GM23338 (cell line): ENCODE measurements around the gene ENOX1.
"Not testable (repeated sequence)": the region's sequence is repeated elsewhere in the genome, so short reads cannot be mapped to it uniquely, and the experiment has no call there.

Experiments
- EZH2 ChIP-seq: fragments of 200-600 bp; sonication (generic); IDR thresholded peaks from one replicate; pipeline ENCODE4 v1.8.0; 2017; ENCODE audit warnings: antibody characterized with exemption, mild to moderate bottlenecking, low read depth; ENCODE audit not compliant: unreplicated experiment
- POLR2AphosphoS5 ChIP-seq: IDR thresholded peaks from 2 replicates; pipeline ENCODE4 v1.6.1; 2016; ENCODE audit warnings: antibody characterized with exemption, low read depth
- TF ChIP-seq, protein P1 (sequence below), 2 experiments: fragments of 200-600 bp in 1 of 2; sonication (generic) in 1 of 2; conservative IDR thresholded peaks; 2 replicates each; pipeline versions ENCODE4 v1.5.1 to v1.6.1; 2016 to 2017; ENCODE audit warnings: antibody characterized with exemption in 2 of 2, low read depth in 2 of 2, mild to moderate bottlenecking in 2 of 2, moderate library complexity in 1 of 2

DNA sequence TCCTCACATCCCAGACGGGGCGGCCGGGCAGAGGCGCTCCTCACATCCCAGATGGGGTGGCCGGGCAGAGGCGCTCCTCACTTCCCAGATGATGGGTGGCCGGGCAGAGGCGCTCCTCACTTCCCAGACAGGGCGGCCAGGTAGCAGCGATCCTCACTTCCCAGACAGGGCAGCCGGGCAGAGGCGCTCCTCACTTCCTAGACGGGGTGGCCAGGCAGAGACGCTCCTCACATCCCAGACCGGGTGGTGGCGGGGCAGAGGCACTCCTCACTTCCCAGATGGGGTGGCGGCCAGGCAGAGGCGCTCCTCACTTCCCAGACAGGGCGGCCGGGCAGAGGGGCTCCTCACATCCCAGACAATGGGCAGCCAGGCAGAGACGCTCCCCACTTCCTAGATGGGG is 370.4 kb downstream of the ENOX1 start:
- TF ChIP-seq, protein P1, sequence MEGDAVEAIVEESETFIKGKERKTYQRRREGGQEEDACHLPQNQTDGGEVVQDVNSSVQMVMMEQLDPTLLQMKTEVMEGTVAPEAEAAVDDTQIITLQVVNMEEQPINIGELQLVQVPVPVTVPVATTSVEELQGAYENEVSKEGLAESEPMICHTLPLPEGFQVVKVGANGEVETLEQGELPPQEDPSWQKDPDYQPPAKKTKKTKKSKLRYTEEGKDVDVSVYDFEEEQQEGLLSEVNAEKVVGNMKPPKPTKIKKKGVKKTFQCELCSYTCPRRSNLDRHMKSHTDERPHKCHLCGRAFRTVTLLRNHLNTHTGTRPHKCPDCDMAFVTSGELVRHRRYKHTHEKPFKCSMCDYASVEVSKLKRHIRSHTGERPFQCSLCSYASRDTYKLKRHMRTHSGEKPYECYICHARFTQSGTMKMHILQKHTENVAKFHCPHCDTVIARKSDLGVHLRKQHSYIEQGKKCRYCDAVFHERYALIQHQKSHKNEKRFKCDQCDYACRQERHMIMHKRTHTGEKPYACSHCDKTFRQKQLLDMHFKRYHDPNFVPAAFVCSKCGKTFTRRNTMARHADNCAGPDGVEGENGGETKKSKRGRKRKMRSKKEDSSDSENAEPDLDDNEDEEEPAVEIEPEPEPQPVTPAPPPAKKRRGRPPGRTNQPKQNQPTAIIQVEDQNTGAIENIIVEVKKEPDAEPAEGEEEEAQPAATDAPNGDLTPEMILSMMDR (conservative IDR thresholded peaks at IDR 0.05; ENCODE audit: low read depth in 2 of 2), result not testable (repeated sequence)
- TF ChIP-seq POLR2AphosphoS5, EZH2: not testable (repeated sequence)
